ENCODE results near the gene PPP1R10.

The PPP1R10 gene

GRCh38 chr6:30557683-30557981 lies 59.4 kb downstream of the PPP1R10 start:
- no peak for TF ChIP-seq CTCF (conservative IDR thresholded peaks at IDR 0.05)

GRCh38 chr6:30556906-30557682 lies 59.9 kb downstream of the PPP1R10 start, which contains the start of gene PRR3:
Gene PRR3 (plus strand): TSS chr6:30557295. CDS start chr6:30557345, 50 bp downstream.
- H3K27ac ChIP-seq, result peak within 1 kb of the TSS; percentile 97
- TF ChIP-seq CTCF (conservative IDR thresholded peaks at IDR 0.05), result no peak

More at GRCh38 chr6:30557683-30557981, 59.4 kb downstream of the PPP1R10 start:
- H3K27ac ChIP-seq, result peak overlapping the region; percentile 97

DNA sequence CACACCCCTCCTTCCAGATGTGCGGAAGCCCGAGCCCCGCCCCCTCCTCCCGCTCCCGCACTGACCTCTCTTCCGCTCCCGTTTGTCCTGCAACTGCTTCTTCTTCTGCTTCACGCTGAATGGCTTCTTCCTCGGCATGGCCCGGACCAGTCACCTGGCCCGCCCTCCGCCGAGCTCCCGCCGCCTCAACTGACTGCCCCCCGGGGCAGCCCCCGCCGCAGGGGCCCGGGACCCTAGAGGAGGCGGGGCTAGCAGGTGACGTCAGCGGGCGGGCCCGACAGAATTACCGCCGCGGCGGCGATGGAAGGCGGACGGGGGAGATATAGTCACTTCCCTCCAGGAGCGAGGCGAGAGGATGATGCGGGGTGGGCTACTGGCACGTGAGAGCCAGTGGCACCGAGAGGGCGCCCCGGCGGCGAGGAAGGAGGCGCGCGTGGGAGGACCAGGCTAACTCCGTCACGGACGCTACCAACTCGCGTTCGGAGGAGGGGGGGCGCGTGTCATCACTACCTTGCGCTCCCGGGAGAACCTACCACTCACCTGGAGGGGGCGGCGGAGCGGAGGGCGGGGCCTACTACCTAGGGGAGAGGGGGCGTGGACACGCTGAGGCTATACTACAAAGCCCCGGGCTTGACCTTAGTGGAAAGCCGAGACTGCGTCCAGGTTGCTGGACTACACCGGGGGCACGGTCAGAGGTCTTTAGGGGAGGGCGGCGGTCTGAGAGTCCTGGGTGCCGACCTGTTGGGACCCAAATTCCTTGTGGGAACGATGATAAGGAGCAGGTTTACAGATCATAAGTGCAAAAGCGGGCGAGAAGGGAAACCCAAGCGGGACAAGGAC lies 60.8 kb downstream of the PPP1R10 start, which contains the start of gene GNL1:
Gene GNL1 (minus strand): TSS at position 424 of the 840 bp plus-strand sequence. CDS start 286 bp downstream, at position 138.
- no peak for TF ChIP-seq CTCF (conservative IDR thresholded peaks at IDR 0.05)
- H3K27ac ChIP-seq, result peak within 1 kb of the TSS; percentile 97

- TF ChIP-seq CTCF (conservative IDR thresholded peaks at IDR 0.05), result no peak
- H3K27ac ChIP-seq, result peak overlapping the region; percentile 97
Measured at GRCh38 chr6:30555816-30556065, 61.3 kb downstream of the PPP1R10 start.

GRCh38 chr6:30554962-30555815 lies 61.9 kb downstream of the PPP1R10 start:
- peak overlapping the region; percentile 97 for H3K27ac ChIP-seq
- TF ChIP-seq CTCF (conservative IDR thresholded peaks at IDR 0.05), result no peak

GRCh38 chr6:30554404-30554803 lies 62.6 kb downstream of the PPP1R10 start:
- H3K27ac ChIP-seq, result no peak overlapping the region
- no peak for TF ChIP-seq CTCF (conservative IDR thresholded peaks at IDR 0.05)

Data from VCaP (cell line).